NCI-H128 (cell line): Measurements from ENCODE around the gene BLOC1S1.
A peak's percentile ranks its signal among the peaks of the same experiment; 100 is the strongest.
"Not testable (repeated sequence)": the region's sequence is repeated elsewhere in the genome, so short reads cannot be mapped to it uniquely, and the experiment has no call there.

ENCODE experiments used
- DNase-seq: peaks from one replicate; lab custom pipeline; 2025; ENCODE audit not compliant: unreplicated experiment; lab: John Stamatoyannopoulos, UW

Gene BLOC1S1

GRCh38 chr12:55743406-55744339 is 27.8 kb downstream of the BLOC1S1 start:
- DNase-seq = no peak

GRCh38 chr12:55744340-55745030 is 28.6 kb downstream of the BLOC1S1 start:
- no peak for DNase-seq

- DNase-seq = peak; percentile 66
Measured at GRCh38 chr12:55745361-55746173, 29.7 kb downstream of the BLOC1S1 start.

GRCh38 chr12:55746174-55746912 is 30.5 kb downstream of the BLOC1S1 start:
- no peak for DNase-seq

- no peak for DNase-seq
Measured at GRCh38 chr12:55746913-55747231, 31.0 kb downstream of the BLOC1S1 start.

- no peak for DNase-seq
Measured at GRCh38 chr12:55748230-55748993, 32.6 kb downstream of the BLOC1S1 start.

- no peak for DNase-seq
Measured at GRCh38 chr12:55755246-55755645, 39.4 kb downstream of the BLOC1S1 start.

GRCh38 chr12:55757701-55758100 is 41.9 kb downstream of the BLOC1S1 start:
- no peak for DNase-seq

GRCh38 chr12:55758575-55758974 is 42.7 kb downstream of the BLOC1S1 start:
- DNase-seq = not testable (repeated sequence)

- no peak for DNase-seq
Measured at GRCh38 chr12:55760663-55761062, 44.8 kb downstream of the BLOC1S1 start.

GRCh38 chr12:55762646-55763045 is 46.8 kb downstream of the BLOC1S1 start:
- no peak for DNase-seq

GRCh38 chr12:55765736-55766290 is 50.0 kb downstream of the BLOC1S1 start:
- DNase-seq = peak; percentile 37

GRCh38 chr12:55767156-55767555 is 51.3 kb downstream of the BLOC1S1 start:
- DNase-seq = no peak
